GM12892 (cell line): ENCODE data around the gene PDILT.

ENCODE experiments used
- POLR2A ChIP-seq: IDR thresholded peaks from 2 replicates; pipeline ENCODE4 v1.6.1; 2011; ENCODE audit warnings: low read depth, low read length, control low read depth
- POLR2AphosphoS5 ChIP-seq: IDR thresholded peaks from 2 replicates; pipeline ENCODE4 v1.6.1; 2011; ENCODE audit warnings: low read depth, low read length, control low read depth
- TAF1 ChIP-seq: IDR thresholded peaks from 2 replicates; pipeline ENCODE4 v1.6.1; 2011; ENCODE audit warnings: low read depth, mild to moderate bottlenecking, control low read depth, low read length, borderline replicate concordance

DNA sequence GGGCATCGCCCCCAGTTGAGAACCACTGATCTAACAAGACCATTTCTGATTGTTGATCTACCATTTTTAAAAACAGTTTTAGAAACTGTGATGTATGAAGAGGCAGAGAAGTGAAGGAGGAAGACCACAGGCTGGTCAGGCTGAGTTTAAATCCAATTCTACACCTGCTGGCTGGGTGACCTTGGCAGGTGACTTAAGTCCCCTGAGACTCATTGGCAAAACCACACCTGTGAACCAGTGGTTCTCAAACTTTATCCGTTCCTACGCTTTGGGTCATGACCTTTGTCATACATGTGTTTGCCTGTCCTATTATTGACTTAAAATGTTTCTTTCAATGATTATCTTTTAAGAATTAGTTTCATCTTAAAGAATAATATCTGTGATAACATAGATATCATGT lies 79.5 kb downstream of the PDILT start:
- no peak for TF ChIP-seq POLR2A
- no peak for TF ChIP-seq TAF1
- TF ChIP-seq POLR2AphosphoS5, result no peak
